Astrocyte (in vitro differentiated cells and primary cell): Measurements from ENCODE around the gene KLF15. TPM values are rescaled to one million over a fixed set of nuclear protein-coding genes. Genes with fewer than 3 reads are reported as not detected.
"Not testable (repeated sequence)": the region's sequence is repeated elsewhere in the genome, so short reads cannot be mapped to it uniquely, and the experiment has no call there.

Source experiments
- DNase-seq: peaks from one replicate; pipeline ENCODE4 v3.0.0-alpha.2; 2010; ENCODE audit warnings: low read depth
- FAIRE-seq: peaks from 2 replicates; lab custom pipeline; 2011; peaks lifted over from hg19 to GRCh38; lab: Jason Lieb, UNC
- H2AFZ ChIP-seq: 2 replicates; pipeline ENCODE4 v1.6.0; 2012; ENCODE audit warnings: low read depth, low read length, inconsistent platforms
- H3K27ac ChIP-seq: 2 replicates; pipeline ENCODE4 v1.5.1; 2011; ENCODE audit warnings: low read depth, low read length, inconsistent platforms
- H3K27me3 ChIP-seq: 2 replicates; pipeline ENCODE4 v1.6.0; 2011; ENCODE audit warnings: low read length, inconsistent platforms; ENCODE audit not compliant: insufficient read depth
- H3K36me3 ChIP-seq: 2 replicates; pipeline ENCODE4 v1.5.1; 2011; ENCODE audit warnings: low read length, inconsistent platforms; ENCODE audit not compliant: insufficient read depth
- H3K4me1 ChIP-seq: 2 replicates; pipeline ENCODE4 v1.5.1; 2011; ENCODE audit warnings: low read length, inconsistent platforms; ENCODE audit not compliant: insufficient read depth
- H3K4me2 ChIP-seq: 2 replicates; pipeline ENCODE4 v1.6.0; 2012; ENCODE audit warnings: low read length, inconsistent platforms
- H3K4me3 ChIP-seq: 2 replicates; pipeline ENCODE4 v1.5.1; 2011; ENCODE audit warnings: low read depth, mild to moderate bottlenecking, low read length, inconsistent platforms; ENCODE audit not compliant: insufficient read depth
- H3K79me2 ChIP-seq: 2 replicates; pipeline ENCODE4 v1.6.0; 2012; ENCODE audit warnings: mild to moderate bottlenecking, low read length, inconsistent platforms; ENCODE audit not compliant: insufficient read depth
- H3K9ac ChIP-seq: 2 replicates; pipeline ENCODE4 v1.6.0; 2012; ENCODE audit warnings: mild to moderate bottlenecking, low read length, inconsistent platforms
- H3K9me3 ChIP-seq: 2 replicates; pipeline ENCODE4 v1.5.1; 2012; ENCODE audit warnings: low read depth, mild to moderate bottlenecking, low read length, inconsistent platforms; ENCODE audit not compliant: insufficient read depth
- H4K20me1 ChIP-seq: 2 replicates; pipeline ENCODE4 v1.6.0; 2012; ENCODE audit warnings: low read length, inconsistent platforms; ENCODE audit not compliant: insufficient read depth
- H3K27ac Mint-ChIP-seq: one replicate; pipeline ENCODE4 v1.8.0; 2021; ENCODE audit warnings: mild to moderate bottlenecking, mixed read lengths; ENCODE audit not compliant: unreplicated experiment
- H3K27me3 Mint-ChIP-seq: one replicate; pipeline ENCODE4 v1.8.0; 2021; ENCODE audit warnings: low read depth, mixed read lengths; ENCODE audit not compliant: unreplicated experiment
- H3K36me3 Mint-ChIP-seq: one replicate; pipeline ENCODE4 v1.8.0; 2021; ENCODE audit warnings: low read depth, mixed read lengths; ENCODE audit not compliant: unreplicated experiment
- H3K4me1 Mint-ChIP-seq: one replicate; pipeline ENCODE4 v1.8.0; 2021; ENCODE audit warnings: low read depth, mixed read lengths; ENCODE audit not compliant: unreplicated experiment
- H3K4me3 Mint-ChIP-seq: one replicate; pipeline ENCODE4 v1.8.0; 2021; ENCODE audit warnings: mild to moderate bottlenecking, moderate library complexity, mixed read lengths; ENCODE audit not compliant: unreplicated experiment
- H3K9me3 Mint-ChIP-seq: one replicate; pipeline ENCODE4 v1.8.0; 2021; ENCODE audit warnings: mild to moderate bottlenecking, mixed read lengths; ENCODE audit not compliant: unreplicated experiment
- EZH2 ChIP-seq: IDR thresholded peaks from 2 replicates; pipeline ENCODE4 v1.6.1; 2012; ENCODE audit warnings: mild to moderate bottlenecking, low read length, inconsistent platforms; ENCODE audit not compliant: insufficient read depth
- total RNA-seq: library from RNA; stranded (reverse); gene quantifications from 2 replicates; pipeline ENCODE4 v1.2.1, GENCODE V29; 2021
- TF ChIP-seq, protein P1 (sequence below): IDR thresholded peaks from 2 replicates; pipeline ENCODE4 v1.5.1; 2011; ENCODE audit warnings: low read depth, mild to moderate bottlenecking, inconsistent platforms, low read length, moderate library complexity; ENCODE audit not compliant: insufficient read depth

KLF15 gene
- total RNA-seq, 1 donor from 2014 or later, result 0.34 TPM

DNA sequence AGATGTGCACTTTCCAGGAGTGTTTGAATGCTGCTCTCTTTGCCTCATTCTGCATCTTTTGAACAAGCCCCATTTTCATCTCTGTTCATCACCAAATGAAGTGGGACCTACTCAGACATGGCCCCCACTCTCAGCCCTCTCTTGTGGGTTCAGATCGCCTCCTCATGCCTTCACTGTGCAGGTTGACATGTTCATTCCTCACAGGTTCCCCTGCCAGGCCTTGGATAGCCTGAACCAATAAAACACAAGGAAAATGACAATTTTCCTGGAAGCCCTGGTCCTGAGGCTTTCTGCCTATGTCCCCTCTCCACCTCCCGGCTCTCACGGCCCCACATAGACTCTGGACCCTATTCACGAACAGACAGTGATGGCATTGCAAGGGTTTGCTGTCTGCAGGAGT lies 17.7 kb downstream of the KLF15 start:
- no peak for FAIRE-seq

DNA sequence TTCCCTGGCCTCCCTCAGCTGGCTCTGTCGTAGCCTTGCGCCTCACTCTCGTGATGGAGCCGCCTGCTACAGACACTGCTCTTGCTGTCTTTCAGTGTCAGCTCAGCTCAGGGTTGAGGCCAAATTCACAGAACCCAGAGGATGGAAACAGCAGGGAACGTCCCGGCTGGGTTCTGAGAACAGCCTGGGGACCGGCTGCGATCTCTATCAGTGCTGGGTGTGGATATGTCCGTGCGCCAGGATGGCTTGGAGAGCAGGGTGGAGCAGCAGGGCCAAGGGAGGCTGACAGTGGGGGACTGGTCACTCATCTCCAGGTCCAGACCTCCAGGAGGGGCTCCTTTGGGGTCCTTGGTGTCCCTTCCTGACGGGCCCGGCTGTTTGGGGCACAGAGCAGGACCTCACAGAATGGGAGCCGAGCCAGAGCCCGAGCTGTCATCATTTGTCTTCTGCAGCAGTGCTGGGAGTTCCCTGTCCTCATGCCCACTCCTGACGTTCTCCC lies 18.4 kb downstream of the KLF15 start:
- Histone ChIP-seq H3K4me2 (no peak overlapping the region), H3K79me2 (no peaks in the 10 kb centered on the region), H3K4me1 (no peaks in the 10 kb centered on the region), H3K4me3 (no peak overlapping the region), H3K9ac (no peak overlapping the region), H3K27me3 (peaks cover 5% of the 10 kb centered on the region), H3K36me3 (no peaks in the 10 kb centered on the region), H3K9me3 (no peaks in the 10 kb centered on the region), H4K20me1 (no peaks in the 10 kb centered on the region), H2AFZ (no peak overlapping the region), H3K27ac (no peak overlapping the region)
- H3K4me3 Mint-ChIP-seq, result no peak overlapping the region
- no peak overlapping the region for H3K27ac Mint-ChIP-seq
- no peaks in the 10 kb centered on the region for H3K36me3 Mint-ChIP-seq
- peaks cover 4% of the 10 kb centered on the region for H3K9me3 Mint-ChIP-seq
- H3K4me1 Mint-ChIP-seq, result no peaks in the 10 kb centered on the region
- FAIRE-seq (no peak), DNase-seq (no peak)
- TF ChIP-seq, protein P1, sequence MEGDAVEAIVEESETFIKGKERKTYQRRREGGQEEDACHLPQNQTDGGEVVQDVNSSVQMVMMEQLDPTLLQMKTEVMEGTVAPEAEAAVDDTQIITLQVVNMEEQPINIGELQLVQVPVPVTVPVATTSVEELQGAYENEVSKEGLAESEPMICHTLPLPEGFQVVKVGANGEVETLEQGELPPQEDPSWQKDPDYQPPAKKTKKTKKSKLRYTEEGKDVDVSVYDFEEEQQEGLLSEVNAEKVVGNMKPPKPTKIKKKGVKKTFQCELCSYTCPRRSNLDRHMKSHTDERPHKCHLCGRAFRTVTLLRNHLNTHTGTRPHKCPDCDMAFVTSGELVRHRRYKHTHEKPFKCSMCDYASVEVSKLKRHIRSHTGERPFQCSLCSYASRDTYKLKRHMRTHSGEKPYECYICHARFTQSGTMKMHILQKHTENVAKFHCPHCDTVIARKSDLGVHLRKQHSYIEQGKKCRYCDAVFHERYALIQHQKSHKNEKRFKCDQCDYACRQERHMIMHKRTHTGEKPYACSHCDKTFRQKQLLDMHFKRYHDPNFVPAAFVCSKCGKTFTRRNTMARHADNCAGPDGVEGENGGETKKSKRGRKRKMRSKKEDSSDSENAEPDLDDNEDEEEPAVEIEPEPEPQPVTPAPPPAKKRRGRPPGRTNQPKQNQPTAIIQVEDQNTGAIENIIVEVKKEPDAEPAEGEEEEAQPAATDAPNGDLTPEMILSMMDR, result no peak
- no peak for TF ChIP-seq EZH2
- peaks cover 34% of the 10 kb centered on the region for H3K27me3 Mint-ChIP-seq

More for the DNA sequence above, 17.7 kb downstream of the KLF15 start:
- Histone ChIP-seq H2AFZ (no peak overlapping the region), H4K20me1 (no peaks in the 10 kb centered on the region), H3K9me3 (no peaks in the 10 kb centered on the region), H3K9ac (no peak overlapping the region), H3K27ac (no peak overlapping the region), H3K27me3 (peaks cover 5% of the 10 kb centered on the region), H3K4me1 (no peaks in the 10 kb centered on the region), H3K36me3 (no peaks in the 10 kb centered on the region), H3K4me3 (no peak overlapping the region), H3K79me2 (no peaks in the 10 kb centered on the region), H3K4me2 (no peak overlapping the region)
- DNase-seq, result no peak
- peaks cover 4% of the 10 kb centered on the region for H3K9me3 Mint-ChIP-seq
- H3K27me3 Mint-ChIP-seq, result peaks cover 34% of the 10 kb centered on the region
- H3K27ac Mint-ChIP-seq, result no peak overlapping the region
- no peak overlapping the region for H3K4me3 Mint-ChIP-seq
- no peaks in the 10 kb centered on the region for H3K4me1 Mint-ChIP-seq
- TF ChIP-seq, protein P1, result no peak
- no peak for TF ChIP-seq EZH2
- H3K36me3 Mint-ChIP-seq, result no peaks in the 10 kb centered on the region

DNA sequence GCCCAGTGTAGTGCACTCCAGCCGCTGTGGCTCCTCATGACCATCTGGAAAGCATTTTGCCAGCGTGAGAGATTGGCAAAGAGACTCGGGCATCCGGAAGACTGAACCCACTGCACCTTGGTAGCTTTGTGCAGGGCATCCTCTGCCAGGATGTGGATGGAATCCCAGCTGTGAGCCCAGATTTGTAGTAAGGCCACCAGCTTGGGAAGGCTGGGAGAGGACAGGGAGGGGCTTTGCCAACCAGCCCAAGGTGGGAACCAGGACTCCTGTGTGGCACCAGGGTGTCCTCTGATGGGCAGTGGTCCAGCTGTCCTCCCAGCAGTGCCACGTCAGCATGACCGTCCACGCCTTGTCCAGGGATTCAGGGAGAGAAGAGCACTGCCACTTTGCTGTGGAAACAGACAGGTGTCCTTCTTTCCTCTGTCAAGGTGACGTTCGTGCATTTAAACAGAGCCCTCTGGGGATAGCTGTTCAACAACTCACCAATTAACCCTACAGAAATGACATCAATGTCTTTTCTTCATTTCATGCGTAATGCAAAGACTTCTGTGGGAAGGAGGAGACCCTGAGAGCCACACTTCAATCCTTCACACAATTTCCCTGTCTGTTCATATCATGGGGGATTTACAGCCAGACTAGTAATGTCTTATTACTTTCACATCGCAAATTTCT lies 19.1 kb downstream of the KLF15 start:
- Histone ChIP-seq H2AFZ (no peak overlapping the region), H3K27me3 (peaks cover 5% of the 10 kb centered on the region), H3K9ac (no peak overlapping the region), H3K4me2 (no peak overlapping the region), H3K9me3 (no peaks in the 10 kb centered on the region), H3K27ac (no peak overlapping the region), H3K4me1 (no peaks in the 10 kb centered on the region), H3K4me3 (no peak overlapping the region), H3K79me2 (no peaks in the 10 kb centered on the region), H3K36me3 (no peaks in the 10 kb centered on the region), H4K20me1 (no peaks in the 10 kb centered on the region)
- TF ChIP-seq, protein P1, result no peak
- TF ChIP-seq EZH2, result no peak
- Mint-ChIP-seq H3K36me3 (no peaks in the 10 kb centered on the region), H3K4me1 (no peaks in the 10 kb centered on the region), H3K27me3 (peaks cover 34% of the 10 kb centered on the region), H3K27ac (no peak overlapping the region), H3K4me3 (no peak overlapping the region), H3K9me3 (peaks cover 4% of the 10 kb centered on the region)
- FAIRE-seq (no peak), DNase-seq (no peak)

DNA sequence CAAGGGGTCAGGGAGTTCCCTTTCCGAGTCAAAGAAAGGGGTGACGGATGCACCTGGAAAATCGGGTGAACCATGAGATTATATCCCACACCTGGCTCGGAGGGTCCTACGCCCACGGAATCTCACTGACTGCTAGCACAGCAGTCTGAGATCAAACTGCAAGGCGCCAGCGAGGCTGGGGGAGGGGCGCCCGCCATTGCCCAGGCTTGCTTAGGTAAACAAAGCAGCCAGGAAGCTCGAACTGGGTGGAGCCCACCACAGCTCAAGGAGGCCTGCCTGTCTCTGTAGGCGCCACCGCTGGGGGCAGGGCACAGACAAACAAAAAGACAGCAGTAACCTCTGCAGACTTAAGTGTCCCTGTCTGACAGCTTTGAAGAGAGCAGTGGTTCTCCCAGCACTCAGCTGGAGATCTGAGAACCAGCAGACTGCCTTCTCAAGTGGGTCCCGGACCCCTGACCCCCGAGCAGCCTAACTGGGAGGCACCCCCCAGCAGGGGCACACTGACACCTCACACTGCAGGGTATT lies 25.3 kb downstream of the KLF15 start:
- not testable (repeated sequence) for H3K27ac Mint-ChIP-seq, FAIRE-seq

More for the DNA sequence above, 25.3 kb downstream of the KLF15 start:
- H3K4me1 ChIP-seq, H3K27ac ChIP-seq, H3K4me1 Mint-ChIP-seq, DNase-seq, H3K27me3 ChIP-seq, H3K27me3 Mint-ChIP-seq, H4K20me1 ChIP-seq, H3K36me3 Mint-ChIP-seq, H2AFZ ChIP-seq, H3K9ac ChIP-seq, H3K4me2 ChIP-seq, H3K4me3 ChIP-seq, H3K79me2 ChIP-seq, H3K36me3 ChIP-seq, H3K4me3 Mint-ChIP-seq: not testable (repeated sequence)
- peaks cover 13% of the 10 kb centered on the region for H3K9me3 ChIP-seq
- H3K9me3 Mint-ChIP-seq, result peaks cover 11% of the 10 kb centered on the region
